Keratinocyte (primary cell): ENCODE results near the gene NHLRC1.

Experiments used
- EZH2 ChIP-seq: IDR thresholded peaks from one replicate; pipeline ENCODE4 v1.6.1; 2012; ENCODE audit warnings: inconsistent platforms, mild to moderate bottlenecking, low read length, moderate library complexity
- TF ChIP-seq, protein P1 (sequence below), 3 experiments: IDR thresholded peaks in 1 of 3; conservative IDR thresholded peaks in 1 of 3; optimal IDR thresholded peaks in 1 of 3; 2 replicates in 2 of 3; 3 replicates in 1 of 3; pipeline versions ENCODE3 to v1.5.1; 2011; ENCODE audit warnings: low read length in 3 of 3, mild to moderate bottlenecking in 3 of 3, moderate library complexity in 2 of 3, control low read depth in 1 of 3, inconsistent platforms in 1 of 3; ENCODE audit not compliant: insufficient read depth in 2 of 3; ENCODE audit errors: extremely low read depth in 1 of 3

DNA sequence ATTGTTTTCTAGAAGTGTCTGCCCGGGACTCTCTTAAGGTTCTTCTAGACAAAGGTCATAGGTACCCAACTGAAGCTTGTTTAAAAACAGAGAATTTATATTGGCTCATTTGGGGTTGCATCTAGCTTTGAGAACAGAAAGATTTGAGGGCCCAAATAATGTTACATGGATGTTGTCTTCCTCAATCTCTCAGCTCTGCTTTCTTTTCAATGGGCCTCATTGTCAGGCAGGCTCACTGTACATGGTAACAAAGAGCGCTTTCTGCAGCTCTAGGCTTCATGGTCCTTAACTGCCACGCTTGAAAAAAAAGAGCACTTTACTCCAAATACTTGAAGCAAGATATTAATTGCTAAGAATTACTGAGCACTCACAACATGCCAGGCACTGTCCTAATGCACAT, 22.2 kb downstream of the NHLRC1 start:
- TF ChIP-seq, protein P1, sequence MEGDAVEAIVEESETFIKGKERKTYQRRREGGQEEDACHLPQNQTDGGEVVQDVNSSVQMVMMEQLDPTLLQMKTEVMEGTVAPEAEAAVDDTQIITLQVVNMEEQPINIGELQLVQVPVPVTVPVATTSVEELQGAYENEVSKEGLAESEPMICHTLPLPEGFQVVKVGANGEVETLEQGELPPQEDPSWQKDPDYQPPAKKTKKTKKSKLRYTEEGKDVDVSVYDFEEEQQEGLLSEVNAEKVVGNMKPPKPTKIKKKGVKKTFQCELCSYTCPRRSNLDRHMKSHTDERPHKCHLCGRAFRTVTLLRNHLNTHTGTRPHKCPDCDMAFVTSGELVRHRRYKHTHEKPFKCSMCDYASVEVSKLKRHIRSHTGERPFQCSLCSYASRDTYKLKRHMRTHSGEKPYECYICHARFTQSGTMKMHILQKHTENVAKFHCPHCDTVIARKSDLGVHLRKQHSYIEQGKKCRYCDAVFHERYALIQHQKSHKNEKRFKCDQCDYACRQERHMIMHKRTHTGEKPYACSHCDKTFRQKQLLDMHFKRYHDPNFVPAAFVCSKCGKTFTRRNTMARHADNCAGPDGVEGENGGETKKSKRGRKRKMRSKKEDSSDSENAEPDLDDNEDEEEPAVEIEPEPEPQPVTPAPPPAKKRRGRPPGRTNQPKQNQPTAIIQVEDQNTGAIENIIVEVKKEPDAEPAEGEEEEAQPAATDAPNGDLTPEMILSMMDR (optimal IDR thresholded peaks at IDR 0.05 in 1 of 3, IDR thresholded peaks at IDR 0.05 in 1 of 3, conservative IDR thresholded peaks at IDR 0.05 in 1 of 3; ENCODE audit: extremely low read depth in 1 of 3, insufficient read depth in 2 of 3, low read length in 3 of 3): no peak
- TF ChIP-seq EZH2: no peak
